IPS-20b (cell line): ENCODE results near the gene PLCB4.

Experiments used
- H3K27ac ChIP-seq: one replicate; pipeline ENCODE4 v1.5.1; 2013; ENCODE audit warnings: low read length
- H3K27me3 ChIP-seq: 2 replicates; pipeline ENCODE4 v1.6.1; 2013; ENCODE audit warnings: mild to moderate bottlenecking, low read length, inconsistent platforms; ENCODE audit not compliant: insufficient read depth
- H3K36me3 ChIP-seq: 2 replicates; pipeline ENCODE4 v1.6.1; 2013; ENCODE audit warnings: low read depth, mild to moderate bottlenecking, inconsistent platforms, low read length, moderate library complexity; ENCODE audit not compliant: insufficient read depth
- H3K4me1 ChIP-seq: 2 replicates; pipeline ENCODE4 v1.6.1; 2013; ENCODE audit warnings: mild to moderate bottlenecking, control low read depth, inconsistent platforms, low read length, moderate library complexity; ENCODE audit not compliant: insufficient read depth
- H3K4me3 ChIP-seq: 2 replicates; pipeline ENCODE4 v1.5.1; 2013; ENCODE audit warnings: mild to moderate bottlenecking, low read length, inconsistent platforms
- H3K9ac ChIP-seq: 2 replicates; pipeline ENCODE4 v1.6.1; 2013; ENCODE audit warnings: low read depth, mild to moderate bottlenecking, inconsistent platforms, low read length, moderate library complexity
- H3K9me3 ChIP-seq: 2 replicates; pipeline ENCODE4 v1.6.1; 2013; ENCODE audit warnings: mild to moderate bottlenecking, low read depth, low read length, inconsistent platforms; ENCODE audit not compliant: insufficient read depth

PLCB4 gene

DNA sequence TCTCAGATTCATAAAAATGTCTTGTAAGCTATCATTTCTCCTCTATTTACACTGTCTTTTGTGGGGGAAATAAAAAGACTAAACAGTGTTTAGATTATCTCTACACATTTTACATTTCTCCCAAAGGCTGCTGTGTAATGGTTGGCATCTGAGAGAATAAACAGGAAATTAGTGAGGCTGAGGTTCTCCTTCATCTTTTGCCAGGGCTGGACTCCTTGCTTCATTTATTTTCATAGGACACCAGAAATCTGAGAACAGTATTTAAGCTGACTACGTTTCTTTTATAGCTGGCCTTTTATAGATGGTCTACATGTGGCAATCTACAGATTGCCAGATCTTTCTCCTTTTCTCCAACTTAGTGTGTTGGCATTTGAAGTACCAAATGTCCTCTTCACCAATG, 41.5 kb downstream of the PLCB4 start:
- H3K4me1 ChIP-seq, result no peaks in the 10 kb centered on the region
- H3K27me3 ChIP-seq, result no peaks in the 10 kb centered on the region
- no peaks in the 10 kb centered on the region for H3K9me3 ChIP-seq
- no peak overlapping the region for H3K4me3 ChIP-seq
- H3K9ac ChIP-seq, result no peak overlapping the region
- H3K36me3 ChIP-seq, result no peaks in the 10 kb centered on the region
- H3K27ac ChIP-seq, result no peak overlapping the region

DNA sequence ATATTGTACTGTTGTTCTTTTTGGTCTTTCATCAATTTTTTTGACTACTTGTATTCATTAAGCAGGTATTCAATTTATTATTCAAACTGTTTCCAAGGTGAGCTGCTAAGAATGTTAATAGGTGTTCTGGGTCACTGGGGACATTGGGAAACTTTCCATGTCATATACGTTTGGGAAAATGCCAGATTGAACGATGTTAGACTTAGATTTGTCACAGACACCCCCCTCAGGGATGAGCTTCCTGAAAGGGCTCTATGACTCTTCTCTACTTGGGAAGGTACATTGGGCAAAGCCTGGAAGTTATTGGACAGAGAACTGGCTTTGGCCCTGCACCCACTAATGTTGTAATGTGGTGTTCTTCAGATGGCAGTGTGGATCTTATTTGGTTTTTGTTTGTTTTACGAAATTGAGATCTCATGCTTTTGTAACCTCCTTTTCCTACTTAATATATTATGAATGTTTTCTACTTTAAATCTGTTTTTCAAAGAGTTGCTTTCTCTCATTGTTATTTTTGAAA, 42.1 kb downstream of the PLCB4 start:
- Histone ChIP-seq H3K27ac (no peak overlapping the region), H3K4me3 (no peak overlapping the region), H3K9ac (no peak overlapping the region), H3K27me3 (no peaks in the 10 kb centered on the region), H3K9me3 (no peaks in the 10 kb centered on the region), H3K36me3 (no peaks in the 10 kb centered on the region), H3K4me1 (no peaks in the 10 kb centered on the region)

- Histone ChIP-seq H3K9ac (no peak overlapping the region), H3K36me3 (no peaks in the 10 kb centered on the region), H3K4me3 (no peak overlapping the region), H3K27ac (no peak overlapping the region), H3K9me3 (no peaks in the 10 kb centered on the region), H3K4me1 (no peaks in the 10 kb centered on the region), H3K27me3 (no peaks in the 10 kb centered on the region)
Observed at GRCh38 chr20:9112541-9113515, 43.9 kb downstream of the PLCB4 start.

- Histone ChIP-seq H3K36me3 (no peaks in the 10 kb centered on the region), H3K4me1 (no peaks in the 10 kb centered on the region), H3K4me3 (no peak overlapping the region), H3K9ac (no peak overlapping the region), H3K27me3 (no peaks in the 10 kb centered on the region), H3K27ac (no peak overlapping the region), H3K9me3 (no peaks in the 10 kb centered on the region)
Observed at GRCh38 chr20:9114709-9115108, 45.8 kb downstream of the PLCB4 start.

- no peak overlapping the region for H3K27ac ChIP-seq
- no peaks in the 10 kb centered on the region for H3K36me3 ChIP-seq
- H3K9me3 ChIP-seq, result no peaks in the 10 kb centered on the region
- no peaks in the 10 kb centered on the region for H3K27me3 ChIP-seq
- no peaks in the 10 kb centered on the region for H3K4me1 ChIP-seq
- H3K4me3 ChIP-seq, result no peak overlapping the region
- no peak overlapping the region for H3K9ac ChIP-seq
Observed at GRCh38 chr20:9117548-9117947, 48.7 kb downstream of the PLCB4 start.

GRCh38 chr20:9119776-9120175, 50.9 kb downstream of the PLCB4 start:
- Histone ChIP-seq H3K9ac (no peak overlapping the region), H3K27me3 (no peaks in the 10 kb centered on the region), H3K9me3 (no peaks in the 10 kb centered on the region), H3K4me1 (no peaks in the 10 kb centered on the region), H3K36me3 (no peaks in the 10 kb centered on the region), H3K27ac (no peak overlapping the region), H3K4me3 (no peak overlapping the region)

DNA sequence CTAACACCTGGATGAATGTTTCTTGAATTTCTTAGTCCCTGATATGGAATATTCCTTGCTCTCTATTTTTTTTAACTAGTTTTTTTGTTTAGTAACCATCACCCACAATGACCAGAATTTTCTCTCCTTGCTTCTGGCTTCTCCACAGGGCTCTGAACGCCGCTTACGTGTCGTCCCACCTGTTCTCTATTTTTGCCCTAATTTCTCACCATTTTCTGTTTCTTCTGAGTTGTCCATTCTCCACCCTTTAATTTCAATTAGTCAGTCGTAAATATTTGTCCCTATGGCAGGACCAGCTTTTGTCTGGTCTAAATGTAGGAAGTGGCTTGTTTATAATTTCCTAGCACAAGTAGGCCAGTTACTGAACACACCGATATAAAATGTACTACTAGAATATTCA, 52.3 kb downstream of the PLCB4 start:
- H3K9ac ChIP-seq, result no peak overlapping the region
- no peaks in the 10 kb centered on the region for H3K36me3 ChIP-seq
- no peak overlapping the region for H3K4me3 ChIP-seq
- H3K4me1 ChIP-seq, result no peaks in the 10 kb centered on the region
- H3K27ac ChIP-seq, result no peak overlapping the region
- H3K27me3 ChIP-seq, result no peaks in the 10 kb centered on the region
- no peaks in the 10 kb centered on the region for H3K9me3 ChIP-seq

DNA sequence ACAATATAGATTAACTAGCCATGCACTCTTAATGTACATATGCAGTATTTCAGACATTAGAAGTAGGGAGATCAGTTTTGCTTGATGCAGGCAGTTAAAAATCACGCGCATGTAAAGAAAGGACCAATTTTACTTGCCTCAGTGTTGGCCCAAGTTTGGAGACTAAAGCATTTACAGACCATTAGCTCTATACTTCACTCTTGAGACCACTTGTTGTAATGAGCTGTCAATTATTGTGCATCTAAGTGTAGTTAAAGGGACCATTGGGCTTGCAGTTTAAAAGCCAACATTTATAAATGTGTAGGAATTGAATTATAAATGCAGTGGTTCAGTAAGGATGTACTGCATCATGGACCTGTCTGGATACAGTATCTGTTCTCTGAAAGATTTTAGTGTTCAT, 53.7 kb downstream of the PLCB4 start:
- no peak overlapping the region for H3K27ac ChIP-seq
- H3K9ac ChIP-seq, result no peak overlapping the region
- no peak overlapping the region for H3K4me3 ChIP-seq
- H3K9me3 ChIP-seq, result no peaks in the 10 kb centered on the region
- no peaks in the 10 kb centered on the region for H3K4me1 ChIP-seq
- no peaks in the 10 kb centered on the region for H3K27me3 ChIP-seq
- no peaks in the 10 kb centered on the region for H3K36me3 ChIP-seq

DNA sequence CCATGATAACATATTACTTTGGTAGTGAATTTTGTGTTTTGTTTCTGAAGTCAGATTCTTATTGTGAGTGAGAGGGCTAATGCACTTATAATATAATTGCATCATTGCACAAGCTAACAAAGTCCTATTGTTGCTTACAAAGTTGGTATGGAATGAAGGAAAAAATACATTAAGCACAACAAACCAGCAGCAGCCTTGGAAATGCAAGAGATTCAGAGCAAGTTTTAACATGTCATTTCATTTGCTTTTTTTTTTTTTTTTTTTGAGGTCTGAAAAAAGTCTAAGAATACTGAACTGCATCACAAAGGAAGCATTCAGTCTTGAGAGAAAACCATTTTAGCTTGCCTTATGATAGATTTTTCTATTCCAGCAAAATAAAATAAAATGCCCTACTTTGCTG, 57.6 kb downstream of the PLCB4 start:
- Histone ChIP-seq H3K9ac (no peak overlapping the region), H3K9me3 (peaks cover 2% of the 10 kb centered on the region; the same call in 1 of the 2 replicates), H3K27me3 (no peaks in the 10 kb centered on the region), H3K36me3 (no peaks in the 10 kb centered on the region), H3K4me3 (no peak overlapping the region), H3K27ac (no peak overlapping the region), H3K4me1 (no peaks in the 10 kb centered on the region)

- Histone ChIP-seq H3K27me3 (no peaks in the 10 kb centered on the region), H3K9ac (no peak overlapping the region), H3K27ac (no peak overlapping the region), H3K4me3 (no peak overlapping the region), H3K36me3 (no peaks in the 10 kb centered on the region), H3K4me1 (no peaks in the 10 kb centered on the region), H3K9me3 (peaks cover 9% of the 10 kb centered on the region; the same call in 1 of the 2 replicates)
Observed at GRCh38 chr20:9128568-9128967, 59.7 kb downstream of the PLCB4 start.

DNA sequence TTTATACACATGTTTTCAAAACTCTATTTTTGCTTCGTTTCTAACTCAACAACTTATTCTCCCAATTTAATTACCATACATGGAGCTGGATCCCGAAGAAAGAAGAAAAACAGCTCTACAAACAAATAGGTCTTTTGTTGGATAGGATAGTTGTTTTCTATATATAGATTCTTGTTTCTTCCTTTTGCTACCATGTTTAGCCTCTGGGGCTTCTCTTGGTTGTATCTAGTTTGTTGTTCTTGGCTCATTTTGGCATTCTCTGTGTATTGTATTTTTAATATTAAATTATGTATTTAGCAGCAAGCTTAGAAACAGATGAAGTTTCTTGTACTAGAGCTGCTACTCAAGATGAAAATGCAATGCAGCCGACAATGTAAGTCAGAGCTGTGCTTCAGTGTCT, 60.9 kb downstream of the PLCB4 start:
- no peaks in the 10 kb centered on the region for H3K36me3 ChIP-seq
- no peak overlapping the region for H3K4me3 ChIP-seq
- peaks cover 9% of the 10 kb centered on the region; the same call in 1 of the 2 replicates for H3K9me3 ChIP-seq
- H3K27ac ChIP-seq, result no peak overlapping the region
- H3K4me1 ChIP-seq, result no peaks in the 10 kb centered on the region
- no peaks in the 10 kb centered on the region for H3K27me3 ChIP-seq
- no peak overlapping the region for H3K9ac ChIP-seq

- H3K9ac ChIP-seq, result no peak overlapping the region
- H3K4me1 ChIP-seq, result no peaks in the 10 kb centered on the region
- H3K4me3 ChIP-seq, result no peak overlapping the region
- no peak overlapping the region for H3K27ac ChIP-seq
- no peaks in the 10 kb centered on the region for H3K27me3 ChIP-seq
- H3K9me3 ChIP-seq, result peaks cover 9% of the 10 kb centered on the region; the same call in 1 of the 2 replicates
- H3K36me3 ChIP-seq, result no peaks in the 10 kb centered on the region
Observed at GRCh38 chr20:9130521-9130920, 61.6 kb downstream of the PLCB4 start.
